DND-41 (cell line): Measurements from ENCODE around the gene LHX6.

Experiments
- ATAC-seq: fragments of 200-7000 bp; cut with Tn5 transposase; 3 replicates; pipeline ENCODE4 v1.9.1; 2021; ENCODE audit warnings: low read depth; ENCODE audit not compliant: insufficient read depth
- DNase-seq: peaks from one replicate; pipeline ENCODE4 v3.0.0-alpha.2; 2020
- H2AFZ ChIP-seq: 2 replicates; pipeline ENCODE4 v1.6.0; 2012; ENCODE audit warnings: low read depth, low read length
- H3K27ac ChIP-seq: 2 replicates; pipeline ENCODE4 v1.5.1; 2012; ENCODE audit warnings: low read length, inconsistent platforms
- H3K27me3 ChIP-seq: fragments of 200-600 bp; sonication (generic); 2 replicates; pipeline ENCODE4 v1.6.0; 2012; ENCODE audit warnings: low read length, mild to moderate bottlenecking, inconsistent platforms; ENCODE audit not compliant: insufficient read depth, poor library complexity
- H3K36me3 ChIP-seq: 2 replicates; pipeline ENCODE4 v1.5.1; 2012; ENCODE audit warnings: low read length, inconsistent platforms; ENCODE audit not compliant: insufficient read depth
- H3K4me1 ChIP-seq: 2 replicates; pipeline ENCODE4 v1.5.1; 2012; ENCODE audit warnings: mild to moderate bottlenecking, low read length; ENCODE audit not compliant: insufficient read depth
- H3K4me2 ChIP-seq: 2 replicates; pipeline ENCODE4 v1.6.0; 2012; ENCODE audit warnings: mild to moderate bottlenecking, moderate library complexity, low read length, inconsistent platforms; ENCODE audit not compliant: insufficient read depth
- H3K4me3 ChIP-seq, 2 experiments: fragments of 200-600 bp in 1 of 2; shearing (Covaris generic) in 1 of 2; 2 replicates each; pipeline ENCODE4 v1.5.1; 2012 to 2016; ENCODE audit warnings: inconsistent platforms in 2 of 2, low read length in 2 of 2, mild to moderate bottlenecking in 2 of 2, low read depth in 1 of 2, moderate library complexity in 1 of 2
- H3K79me2 ChIP-seq: 2 replicates; pipeline ENCODE4 v1.6.0; 2012; ENCODE audit warnings: low read length, inconsistent platforms; ENCODE audit not compliant: insufficient read depth
- H3K9ac ChIP-seq: 2 replicates; pipeline ENCODE4 v1.6.0; 2012; ENCODE audit warnings: low read depth, mild to moderate bottlenecking, inconsistent platforms, low read length, moderate library complexity
- H3K9me3 ChIP-seq: 2 replicates; pipeline ENCODE4 v1.5.1; 2012; ENCODE audit warnings: low read length, moderate library complexity, mild to moderate bottlenecking, inconsistent platforms; ENCODE audit not compliant: insufficient read depth, severe bottlenecking
- H4K20me1 ChIP-seq: 2 replicates; pipeline ENCODE4 v1.6.0; 2012; ENCODE audit warnings: low read length; ENCODE audit not compliant: insufficient read depth
- EZH2 ChIP-seq: IDR thresholded peaks from 3 replicates; pipeline ENCODE4 v1.6.1; 2012; ENCODE audit warnings: borderline replicate concordance, low read depth, mild to moderate bottlenecking, moderate library complexity, low read length, inconsistent platforms; ENCODE audit not compliant: severe bottlenecking
- TF ChIP-seq, protein P1 (sequence below): IDR thresholded peaks from 2 replicates; pipeline ENCODE4 v1.5.1; 2012; ENCODE audit warnings: borderline replicate concordance, low read length, moderate library complexity, mild to moderate bottlenecking; ENCODE audit not compliant: poor library complexity, severe bottlenecking; ENCODE audit errors: extremely low read depth

The LHX6 gene

DNA sequence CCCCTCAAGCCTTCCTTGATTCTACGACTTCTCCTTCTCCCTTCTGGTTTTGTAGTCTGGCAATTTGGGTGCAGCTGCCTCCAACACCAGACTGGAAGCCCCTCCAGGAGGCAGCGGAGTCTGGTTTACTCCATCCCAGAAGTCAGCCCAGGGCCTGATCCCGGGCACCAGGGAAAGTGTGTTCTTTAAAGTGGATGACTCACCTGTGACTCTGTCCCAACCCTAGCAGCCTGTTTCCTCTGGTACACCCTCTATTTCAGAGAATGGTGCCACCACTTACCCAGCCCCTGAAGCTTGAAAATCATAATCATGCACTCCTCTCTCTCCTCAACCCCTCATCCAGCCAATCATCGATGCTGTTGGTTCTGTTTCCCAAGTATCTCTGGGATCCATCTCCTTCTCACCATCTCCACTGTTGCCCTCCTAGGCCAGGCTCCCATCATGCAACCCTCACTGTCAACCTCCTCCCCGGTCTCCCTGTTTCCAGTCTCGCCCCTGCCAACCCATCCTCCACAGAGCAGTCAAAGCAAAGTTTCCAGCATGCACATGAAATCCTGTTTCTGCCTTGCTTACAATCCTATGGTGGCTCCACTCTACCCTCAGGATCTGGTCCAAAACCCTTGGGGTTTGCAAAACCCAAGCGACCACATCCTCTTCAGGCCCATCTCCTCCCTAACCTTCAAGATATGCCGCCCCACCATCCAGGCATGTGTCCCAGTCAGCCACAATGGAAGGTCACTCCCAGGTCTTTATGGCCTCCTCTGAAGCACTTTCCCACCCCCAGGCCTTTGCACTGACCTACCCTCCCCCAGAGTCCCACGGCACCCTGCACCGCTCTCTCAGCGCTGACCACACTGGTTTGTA, 10.5 kb downstream of the LHX6 start:
- Histone ChIP-seq H3K4me1 (no peaks in the 10 kb centered on the region), H3K36me3 (no peaks in the 10 kb centered on the region), H3K4me3 (no peak overlapping the region), H4K20me1 (no peaks in the 10 kb centered on the region), H2AFZ (no peak overlapping the region), H3K9me3 (no peaks in the 10 kb centered on the region), H3K4me2 (no peak overlapping the region), H3K27ac (no peak overlapping the region), H3K79me2 (no peaks in the 10 kb centered on the region), H3K27me3 (peaks cover 1% of the 10 kb centered on the region), H3K9ac (no peak overlapping the region)
- no peak for DNase-seq
- ATAC-seq = no peak
- TF ChIP-seq EZH2 = no peak
- TF ChIP-seq, protein P1, sequence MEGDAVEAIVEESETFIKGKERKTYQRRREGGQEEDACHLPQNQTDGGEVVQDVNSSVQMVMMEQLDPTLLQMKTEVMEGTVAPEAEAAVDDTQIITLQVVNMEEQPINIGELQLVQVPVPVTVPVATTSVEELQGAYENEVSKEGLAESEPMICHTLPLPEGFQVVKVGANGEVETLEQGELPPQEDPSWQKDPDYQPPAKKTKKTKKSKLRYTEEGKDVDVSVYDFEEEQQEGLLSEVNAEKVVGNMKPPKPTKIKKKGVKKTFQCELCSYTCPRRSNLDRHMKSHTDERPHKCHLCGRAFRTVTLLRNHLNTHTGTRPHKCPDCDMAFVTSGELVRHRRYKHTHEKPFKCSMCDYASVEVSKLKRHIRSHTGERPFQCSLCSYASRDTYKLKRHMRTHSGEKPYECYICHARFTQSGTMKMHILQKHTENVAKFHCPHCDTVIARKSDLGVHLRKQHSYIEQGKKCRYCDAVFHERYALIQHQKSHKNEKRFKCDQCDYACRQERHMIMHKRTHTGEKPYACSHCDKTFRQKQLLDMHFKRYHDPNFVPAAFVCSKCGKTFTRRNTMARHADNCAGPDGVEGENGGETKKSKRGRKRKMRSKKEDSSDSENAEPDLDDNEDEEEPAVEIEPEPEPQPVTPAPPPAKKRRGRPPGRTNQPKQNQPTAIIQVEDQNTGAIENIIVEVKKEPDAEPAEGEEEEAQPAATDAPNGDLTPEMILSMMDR = no peak

DNA sequence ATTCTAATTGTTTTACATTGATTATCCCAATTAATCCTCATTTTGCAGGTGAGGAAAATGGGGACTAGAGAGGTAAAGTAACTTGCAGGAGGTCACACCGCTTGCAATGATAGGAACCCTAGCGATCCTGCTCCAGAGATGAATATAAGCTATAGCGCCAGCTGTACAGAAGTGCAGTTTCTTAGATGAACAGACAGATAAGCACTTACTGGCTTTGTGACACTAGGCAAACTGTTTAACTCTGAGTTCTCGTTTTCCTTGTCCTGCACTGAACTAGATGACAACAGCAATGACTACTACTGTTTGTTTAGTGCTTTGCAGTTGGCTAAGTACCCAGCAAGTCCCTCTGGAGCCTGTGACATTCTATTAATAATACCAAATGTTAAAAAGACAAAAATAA, 11.1 kb downstream of the LHX6 start:
- Histone ChIP-seq H3K9me3 (no peaks in the 10 kb centered on the region), H3K4me1 (no peaks in the 10 kb centered on the region), H4K20me1 (no peaks in the 10 kb centered on the region), H3K4me3 (no peak overlapping the region), H3K9ac (no peak overlapping the region), H3K27ac (no peak overlapping the region), H3K4me2 (no peak overlapping the region), H3K79me2 (no peaks in the 10 kb centered on the region), H2AFZ (no peak overlapping the region), H3K27me3 (no peaks in the 10 kb centered on the region), H3K36me3 (no peaks in the 10 kb centered on the region)
- no peak for DNase-seq
- ATAC-seq = no peak
- TF ChIP-seq, protein P1 = no peak
- no peak for TF ChIP-seq EZH2

DNA sequence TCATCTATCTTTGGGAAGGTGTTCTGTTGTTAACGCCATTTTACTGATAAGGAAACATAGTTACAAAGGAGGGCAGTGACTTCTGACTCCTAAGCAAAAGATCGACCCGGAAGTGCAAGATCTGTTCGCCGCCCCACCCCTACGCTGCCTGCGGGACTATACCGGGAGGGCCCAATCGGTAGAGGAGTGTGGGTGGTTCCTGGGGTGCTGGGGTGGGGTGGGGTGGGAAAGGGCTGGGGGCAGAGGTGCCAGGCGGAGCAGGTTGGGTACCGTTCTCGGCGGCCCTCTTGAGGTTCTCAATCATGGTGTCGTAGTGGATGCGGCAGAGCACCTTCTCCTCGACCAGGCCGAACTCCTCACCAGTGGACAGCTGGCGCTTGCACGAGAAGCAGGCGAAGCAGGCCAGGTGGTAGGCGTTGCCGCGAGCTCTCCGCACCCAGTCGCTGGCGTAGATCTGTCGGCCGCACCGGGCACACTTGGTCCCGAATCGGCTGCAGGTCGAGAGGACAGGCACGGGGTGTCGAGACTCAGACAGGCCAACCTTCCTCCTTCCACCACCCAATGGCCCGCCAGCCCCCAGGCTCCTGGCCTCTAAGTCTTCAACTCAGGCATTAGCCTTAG, 11.8 kb downstream of the LHX6 start:
- H4K20me1 ChIP-seq = no peaks in the 10 kb centered on the region
- H3K4me2 ChIP-seq = no peak overlapping the region
- H3K27ac ChIP-seq = no peak overlapping the region
- H3K9ac ChIP-seq = no peak overlapping the region
- H3K36me3 ChIP-seq = no peaks in the 10 kb centered on the region
- no peak overlapping the region for H2AFZ ChIP-seq
- ATAC-seq = no peak
- H3K79me2 ChIP-seq = no peaks in the 10 kb centered on the region
- no peaks in the 10 kb centered on the region for H3K27me3 ChIP-seq
- TF ChIP-seq EZH2 = no peak
- TF ChIP-seq, protein P1 = no peak
- H3K4me3 ChIP-seq = no peak overlapping the region
- DNase-seq = no peak
- H3K9me3 ChIP-seq = no peaks in the 10 kb centered on the region
- H3K4me1 ChIP-seq = no peaks in the 10 kb centered on the region
